Measurements from ENCODE around the gene TWSG1. TPM values are rescaled to one million over a fixed set of nuclear protein-coding genes. Genes with fewer than 3 reads are reported as not detected.

TWSG1 gene
- total and polyA plus RNA-seq, 2 of the 13 experiments (the other 11 are each of a cell fraction or from before 2014, with no cell fraction given), result 6.6 to 9.4 TPM

GRCh38 chr18:9334973-9335696 is 562 bp downstream of the TWSG1 start (continued):
- TF ChIP-seq JUND (CRISPR knock-in tag; IDR thresholded peaks at IDR 0.05) (no peak), ATF7 (IDR thresholded peaks at IDR 0.05) (no peak), ATF7 (CRISPR knock-in tag; IDR thresholded peaks at IDR 0.05) (no peak), ZNF33A (CRISPR knock-in tag; IDR thresholded peaks at IDR 0.05; ENCODE audit: borderline replicate concordance) (no peak), ZNF773 (CRISPR knock-in tag; IDR thresholded peaks at IDR 0.05; ENCODE audit: borderline replicate concordance) (no peak; the same call in 1 of the 2 replicates), ZNF367 (CRISPR knock-in tag; IDR thresholded peaks at IDR 0.05; ENCODE audit: borderline replicate concordance) (no peak), PAWR (CRISPR knock-in tag; IDR thresholded peaks at IDR 0.05; ENCODE audit: borderline replicate concordance) (no peak), HOXD1 (CRISPR knock-in tag; IDR thresholded peaks at IDR 0.05) (no peak), ZNF431 (CRISPR knock-in tag; IDR thresholded peaks at IDR 0.05; ENCODE audit: borderline replicate concordance, low read depth) (no peak), ZBED4 (CRISPR knock-in tag; IDR thresholded peaks at IDR 0.05; ENCODE audit: borderline replicate concordance) (peak; percentile 70; the same call in 1 of the 2 replicates), ETV6 (CRISPR knock-in tag; conservative IDR thresholded peaks at IDR 0.05) (no peak), ZNF513 (CRISPR knock-in tag; conservative IDR thresholded peaks at IDR 0.05) (0 out of 2 replicates have a peak, but pooled peaks have one; percentile 30), CCDC6 (CRISPR knock-in tag; IDR thresholded peaks at IDR 0.05) (no peak), THAP9 (CRISPR knock-in tag; IDR thresholded peaks at IDR 0.05; ENCODE audit: borderline replicate concordance) (no peak), REL (CRISPR knock-in tag; conservative IDR thresholded peaks at IDR 0.05) (no peak), HNF1B (CRISPR knock-in tag; IDR thresholded peaks at IDR 0.05) (no peak), TAF15 (IDR thresholded peaks at IDR 0.05; ENCODE audit: low read depth, low read length, poor library complexity, severe bottlenecking) (no peak), SAP130 (CRISPR knock-in tag; IDR thresholded peaks at IDR 0.05; ENCODE audit: low read depth) (no peak), ZNF296 (CRISPR knock-in tag; conservative IDR thresholded peaks at IDR 0.05) (no peak), ZNF333 (CRISPR knock-in tag; IDR thresholded peaks at IDR 0.05; ENCODE audit: borderline replicate concordance) (no peak; the same call in 1 of the 2 replicates)

Measured in HepG2 (cell line).